SK-N-SH treated with all-trans-retinoic acid at 6 μM for 48 hours (cell line): ENCODE measurements around the gene C1QTNF2.

ENCODE experiments used
- ATAC-seq: fragments of 200-7000 bp; cut with Tn5 transposase; 3 replicates; pipeline ENCODE4 v1.9.1; 2020; ENCODE audit warnings: mild to moderate bottlenecking, moderate library complexity
- ARNTL ChIP-seq: fragments of 450-650 bp; formaldehyde crosslinking; IDR thresholded peaks from 2 replicates; pipeline ENCODE4 v1.5.0; 2020; ENCODE audit warnings: low read depth, mild to moderate bottlenecking, moderate library complexity, borderline replicate concordance
- BACH2 ChIP-seq: fragments of 250-450 bp; sonication (Bioruptor Pico); IDR thresholded peaks from 2 replicates; pipeline ENCODE4 v1.9.0; 2021; ENCODE audit warnings: mild to moderate bottlenecking, borderline replicate concordance
- CSDC2 ChIP-seq: fragments of 250-450 bp; sonication (Bioruptor Pico); IDR thresholded peaks from 2 replicates; pipeline ENCODE4 v1.5.0; 2020; ENCODE audit warnings: mild to moderate bottlenecking, moderate library complexity
- ISL1 ChIP-seq: fragments of 250-450 bp; sonication (Bioruptor Pico); IDR thresholded peaks from 2 replicates; pipeline ENCODE4 v2.1.2; 2022; ENCODE audit warnings: mild to moderate bottlenecking, moderate library complexity
- OSR1 ChIP-seq: fragments of 250-450 bp; sonication (Bioruptor Pico); IDR thresholded peaks from 2 replicates; pipeline ENCODE4 v1.8.0; 2022; ENCODE audit warnings: moderate library complexity, mild to moderate bottlenecking, inconsistent platforms
- PPARA ChIP-seq: fragments of 250-450 bp; sonication (Bioruptor Pico); IDR thresholded peaks from 2 replicates; pipeline ENCODE4 v1.5.0; 2020; ENCODE audit warnings: mild to moderate bottlenecking, borderline replicate concordance
- RARB ChIP-seq: fragments of 250-450 bp; sonication (Bioruptor Pico); IDR thresholded peaks from 2 replicates; pipeline ENCODE4 v1.8.0; 2021; ENCODE audit warnings: mild to moderate bottlenecking, moderate library complexity
- SNAI2 ChIP-seq: fragments of 250-450 bp; sonication (Bioruptor Pico); IDR thresholded peaks from 2 replicates; pipeline ENCODE4 v1.5.0; 2020; ENCODE audit warnings: mild to moderate bottlenecking, moderate library complexity
- TCF4 ChIP-seq: fragments of 250-450 bp; sonication (Bioruptor Pico); IDR thresholded peaks from 2 replicates; pipeline ENCODE4 v1.8.0; 2021; ENCODE audit warnings: mild to moderate bottlenecking, moderate library complexity, borderline replicate concordance
- TSHZ2 ChIP-seq: fragments of 250-450 bp; sonication (Bioruptor Pico); IDR thresholded peaks from 2 replicates; pipeline ENCODE4 v1.5.0; 2020; ENCODE audit warnings: mild to moderate bottlenecking, moderate library complexity
- ZC3H10 ChIP-seq: fragments of 250-450 bp; sonication (Bioruptor Pico); IDR thresholded peaks from 2 replicates; pipeline ENCODE4 v1.5.1; 2021; ENCODE audit warnings: mild to moderate bottlenecking, moderate library complexity
- ZFP3 ChIP-seq: fragments of 250-450 bp; sonication (Bioruptor Pico); IDR thresholded peaks from 2 replicates; pipeline ENCODE4 v1.5.0; 2020; ENCODE audit warnings: mild to moderate bottlenecking, moderate library complexity
- ZNF565 ChIP-seq: fragments of 450-650 bp; formaldehyde crosslinking; conservative IDR thresholded peaks from 2 replicates; pipeline ENCODE4 v1.5.0; 2020; ENCODE audit warnings: low read depth, mild to moderate bottlenecking, moderate library complexity
- ZNF70 ChIP-seq: fragments of 450-650 bp; formaldehyde crosslinking; IDR thresholded peaks from 2 replicates; pipeline ENCODE4 v1.5.0; 2020; ENCODE audit warnings: mild to moderate bottlenecking, moderate library complexity
- TF ChIP-seq, protein P1 (sequence below): fragments of 250-450 bp; sonication (Bioruptor Pico); IDR thresholded peaks from 2 replicates; pipeline ENCODE4 v1.5.1; 2020; ENCODE audit warnings: low read depth, mild to moderate bottlenecking, moderate library complexity
- TF ChIP-seq, protein P2 (sequence below): fragments of 250-450 bp; sonication (Bioruptor Pico); IDR thresholded peaks from 2 replicates; pipeline ENCODE4 v1.8.0; 2021; ENCODE audit warnings: low read depth, mild to moderate bottlenecking, moderate library complexity, borderline replicate concordance
- TF ChIP-seq, protein P3 (sequence below): fragments of 250-450 bp; sonication (Bioruptor Pico); IDR thresholded peaks from 2 replicates; pipeline ENCODE4 v1.5.1; 2021; ENCODE audit warnings: mild to moderate bottlenecking, moderate library complexity
- TF ChIP-seq, protein P4 (sequence below): fragments of 250-450 bp; sonication (Bioruptor Pico); IDR thresholded peaks from 2 replicates; pipeline ENCODE4 v1.8.0; 2020; ENCODE audit warnings: mild to moderate bottlenecking, moderate library complexity, borderline replicate concordance

C1QTNF2 gene

GRCh38 chr5:160359816-160360215, 10.6 kb downstream of the C1QTNF2 start:
- no peak for ATAC-seq
- TF ChIP-seq ISL1: no peak
- TF ChIP-seq RARB (CRISPR knock-in tag): no peak
- TF ChIP-seq, protein P1, sequence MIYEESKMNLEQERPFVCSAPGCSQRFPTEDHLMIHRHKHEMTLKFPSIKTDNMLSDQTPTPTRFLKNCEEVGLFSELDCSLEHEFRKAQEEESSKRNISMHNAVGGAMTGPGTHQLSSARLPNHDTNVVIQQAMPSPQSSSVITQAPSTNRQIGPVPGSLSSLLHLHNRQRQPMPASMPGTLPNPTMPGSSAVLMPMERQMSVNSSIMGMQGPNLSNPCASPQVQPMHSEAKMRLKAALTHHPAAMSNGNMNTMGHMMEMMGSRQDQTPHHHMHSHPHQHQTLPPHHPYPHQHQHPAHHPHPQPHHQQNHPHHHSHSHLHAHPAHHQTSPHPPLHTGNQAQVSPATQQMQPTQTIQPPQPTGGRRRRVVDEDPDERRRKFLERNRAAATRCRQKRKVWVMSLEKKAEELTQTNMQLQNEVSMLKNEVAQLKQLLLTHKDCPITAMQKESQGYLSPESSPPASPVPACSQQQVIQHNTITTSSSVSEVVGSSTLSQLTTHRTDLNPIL: no peak
- TF ChIP-seq, protein P2, sequence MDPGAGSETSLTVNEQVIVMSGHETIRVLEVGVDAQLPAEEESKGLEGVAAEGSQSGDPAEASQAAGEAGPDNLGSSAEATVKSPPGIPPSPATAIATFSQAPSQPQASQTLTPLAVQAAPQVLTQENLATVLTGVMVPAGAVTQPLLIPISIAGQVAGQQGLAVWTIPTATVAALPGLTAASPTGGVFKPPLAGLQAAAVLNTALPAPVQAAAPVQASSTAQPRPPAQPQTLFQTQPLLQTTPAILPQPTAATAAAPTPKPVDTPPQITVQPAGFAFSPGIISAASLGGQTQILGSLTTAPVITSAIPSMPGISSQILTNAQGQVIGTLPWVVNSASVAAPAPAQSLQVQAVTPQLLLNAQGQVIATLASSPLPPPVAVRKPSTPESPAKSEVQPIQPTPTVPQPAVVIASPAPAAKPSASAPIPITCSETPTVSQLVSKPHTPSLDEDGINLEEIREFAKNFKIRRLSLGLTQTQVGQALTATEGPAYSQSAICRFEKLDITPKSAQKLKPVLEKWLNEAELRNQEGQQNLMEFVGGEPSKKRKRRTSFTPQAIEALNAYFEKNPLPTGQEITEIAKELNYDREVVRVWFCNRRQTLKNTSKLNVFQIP (CRISPR knock-in tag): no peak
- no peak for TF ChIP-seq ZNF70 (CRISPR knock-in tag)
- TF ChIP-seq PPARA (CRISPR knock-in tag): no peak
- no peak for TF ChIP-seq SNAI2 (CRISPR knock-in tag)
- TF ChIP-seq ZFP3 (CRISPR knock-in tag): no peak
- no peak for TF ChIP-seq OSR1 (CRISPR knock-in tag)
- no peak for TF ChIP-seq TSHZ2 (CRISPR knock-in tag)
- TF ChIP-seq, protein P3, sequence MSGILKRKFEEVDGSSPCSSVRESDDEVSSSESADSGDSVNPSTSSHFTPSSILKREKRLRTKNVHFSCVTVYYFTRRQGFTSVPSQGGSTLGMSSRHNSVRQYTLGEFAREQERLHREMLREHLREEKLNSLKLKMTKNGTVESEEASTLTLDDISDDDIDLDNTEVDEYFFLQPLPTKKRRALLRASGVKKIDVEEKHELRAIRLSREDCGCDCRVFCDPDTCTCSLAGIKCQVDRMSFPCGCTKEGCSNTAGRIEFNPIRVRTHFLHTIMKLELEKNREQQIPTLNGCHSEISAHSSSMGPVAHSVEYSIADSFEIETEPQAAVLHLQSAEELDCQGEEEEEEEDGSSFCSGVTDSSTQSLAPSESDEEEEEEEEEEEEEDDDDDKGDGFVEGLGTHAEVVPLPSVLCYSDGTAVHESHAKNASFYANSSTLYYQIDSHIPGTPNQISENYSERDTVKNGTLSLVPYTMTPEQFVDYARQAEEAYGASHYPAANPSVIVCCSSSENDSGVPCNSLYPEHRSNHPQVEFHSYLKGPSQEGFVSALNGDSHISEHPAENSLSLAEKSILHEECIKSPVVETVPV (CRISPR knock-in tag): no peak
- TF ChIP-seq CSDC2 (CRISPR knock-in tag): no peak
- TF ChIP-seq BACH2 (CRISPR knock-in tag): no peak
- no peak for TF ChIP-seq ZNF565 (CRISPR knock-in tag)
- TF ChIP-seq, protein P4, sequence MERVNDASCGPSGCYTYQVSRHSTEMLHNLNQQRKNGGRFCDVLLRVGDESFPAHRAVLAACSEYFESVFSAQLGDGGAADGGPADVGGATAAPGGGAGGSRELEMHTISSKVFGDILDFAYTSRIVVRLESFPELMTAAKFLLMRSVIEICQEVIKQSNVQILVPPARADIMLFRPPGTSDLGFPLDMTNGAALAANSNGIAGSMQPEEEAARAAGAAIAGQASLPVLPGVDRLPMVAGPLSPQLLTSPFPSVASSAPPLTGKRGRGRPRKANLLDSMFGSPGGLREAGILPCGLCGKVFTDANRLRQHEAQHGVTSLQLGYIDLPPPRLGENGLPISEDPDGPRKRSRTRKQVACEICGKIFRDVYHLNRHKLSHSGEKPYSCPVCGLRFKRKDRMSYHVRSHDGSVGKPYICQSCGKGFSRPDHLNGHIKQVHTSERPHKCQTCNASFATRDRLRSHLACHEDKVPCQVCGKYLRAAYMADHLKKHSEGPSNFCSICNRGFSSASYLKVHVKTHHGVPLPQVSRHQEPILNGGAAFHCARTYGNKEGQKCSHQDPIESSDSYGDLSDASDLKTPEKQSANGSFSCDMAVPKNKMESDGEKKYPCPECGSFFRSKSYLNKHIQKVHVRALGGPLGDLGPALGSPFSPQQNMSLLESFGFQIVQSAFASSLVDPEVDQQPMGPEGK (CRISPR knock-in tag): no peak
- no peak for TF ChIP-seq ARNTL

DNA sequence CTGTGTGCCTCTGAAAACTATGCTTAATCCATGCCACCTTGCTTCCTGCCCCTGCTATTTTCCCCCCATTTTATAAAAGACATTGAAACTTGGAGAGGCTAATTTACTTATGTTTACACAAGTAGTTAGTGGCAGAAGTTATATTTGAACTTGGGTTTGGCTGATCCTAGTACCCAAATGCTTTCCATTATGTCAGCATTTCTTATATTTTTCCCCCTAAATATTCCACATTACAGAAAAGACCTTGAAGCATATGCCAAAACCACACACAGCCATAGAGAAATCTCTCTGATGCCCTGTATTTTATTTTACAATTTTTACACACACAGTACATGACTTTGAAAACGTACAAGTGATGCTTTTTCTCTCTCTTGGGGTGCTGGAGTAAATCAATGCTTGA, 11.2 kb downstream of the C1QTNF2 start:
- ATAC-seq: no peak

DNA sequence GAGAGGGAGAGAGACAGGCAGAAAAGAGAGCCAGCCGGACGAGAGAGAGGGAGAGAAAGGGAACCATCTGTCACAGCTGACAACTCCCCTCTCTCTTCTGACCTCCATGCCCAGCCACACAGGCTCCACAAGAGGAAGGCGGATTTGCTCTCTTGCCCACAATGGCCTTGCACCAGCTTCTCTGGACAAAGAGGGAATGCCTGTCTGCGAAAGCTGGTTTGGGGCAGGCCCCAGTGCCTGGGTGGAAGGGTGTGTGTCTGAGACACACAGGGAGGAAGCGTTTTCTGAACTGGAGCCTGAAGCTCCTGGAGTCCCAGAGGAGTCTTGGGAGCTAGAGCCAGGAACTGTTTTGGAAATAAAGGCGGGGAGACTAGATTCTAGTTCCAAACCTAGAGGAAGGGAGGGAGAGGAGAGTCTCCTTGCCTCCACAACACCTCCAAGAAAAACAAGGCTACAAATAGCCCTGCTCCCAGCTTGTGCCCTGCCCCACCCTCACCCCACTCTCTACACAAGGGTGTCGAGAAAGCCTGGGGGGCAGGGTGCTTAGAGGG, 12.5 kb downstream of the C1QTNF2 start:
- no peak for ATAC-seq
- TF ChIP-seq, protein P1: no peak
- no peak for TF ChIP-seq TCF4 (CRISPR knock-in tag)
- no peak for TF ChIP-seq RARB (CRISPR knock-in tag)
- TF ChIP-seq, protein P4 (CRISPR knock-in tag): no peak
- TF ChIP-seq ZC3H10 (CRISPR knock-in tag): no peak
- TF ChIP-seq SNAI2 (CRISPR knock-in tag): no peak
- TF ChIP-seq, protein P3 (CRISPR knock-in tag): no peak

More for the DNA sequence above, 11.2 kb downstream of the C1QTNF2 start:
- TF ChIP-seq RARB (CRISPR knock-in tag) (no peak), CSDC2 (CRISPR knock-in tag) (no peak), ZNF70 (CRISPR knock-in tag) (no peak), ZC3H10 (CRISPR knock-in tag) (no peak), ARNTL (no peak)
- TF ChIP-seq, protein P1: no peak
